ENCODE data around the gene ARL5A. TPM values are rescaled to one million over a fixed set of nuclear protein-coding genes. Genes with fewer than 3 reads are reported as not detected.

Gene ARL5A
- total and polyA plus RNA-seq, 9 of the 15 experiments (the other 6 are each of a cell fraction or from before 2014, with no cell fraction given) = 16.3 to 117 (median 88.4) TPM

DNA sequence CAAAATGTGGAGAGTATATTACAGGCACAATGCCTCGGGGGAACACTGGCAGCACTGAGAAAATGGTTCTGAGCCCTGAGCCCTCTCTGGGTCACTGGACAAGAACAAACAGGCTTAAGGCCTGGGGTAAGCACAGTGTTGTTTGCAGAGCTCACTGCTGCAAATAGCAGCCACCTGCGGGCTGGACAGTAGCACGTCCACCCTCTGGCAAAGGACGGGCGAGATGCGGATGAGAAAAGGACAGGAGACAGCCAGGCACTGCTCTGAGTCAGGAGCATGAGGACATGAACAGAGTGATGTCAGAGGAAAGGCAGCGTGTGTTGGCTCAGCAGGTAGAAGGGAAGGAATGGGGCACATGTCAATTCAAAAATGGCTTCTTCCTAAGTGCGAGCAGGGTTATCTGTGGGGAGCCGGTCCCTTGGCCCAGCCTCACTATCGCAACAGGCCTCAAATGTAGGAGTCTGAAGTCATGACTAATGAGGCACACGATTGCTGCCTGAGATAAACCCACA is 68.0 kb downstream of the ARL5A start (continued):
- TF ChIP-seq ZNF592 (IDR thresholded peaks at IDR 0.05) (peak; percentile 99), KDM5B (IDR thresholded peaks at IDR 0.05; ENCODE audit: insufficient replicate concordance, low read depth, low read length) (no peak), ILF3 (IDR thresholded peaks at IDR 0.05; ENCODE audit: borderline replicate concordance) (no peak), ZKSCAN8 (CRISPR knock-in tag; IDR thresholded peaks at IDR 0.05) (0 out of 2 replicates have a peak, but pooled peaks have one; percentile 55), ZNF431 (CRISPR knock-in tag; IDR thresholded peaks at IDR 0.05) (no peak), ZNF217 (CRISPR knock-in tag; IDR thresholded peaks at IDR 0.05) (no peak), ZNF24 (IDR thresholded peaks at IDR 0.05) (no peak; the same call in 1 of the 2 replicates), TBP (optimal IDR thresholded peaks at IDR 0.05; ENCODE audit: low read depth, low read length) (no peak), ZNF655 (CRISPR knock-in tag; IDR thresholded peaks at IDR 0.05) (no peak), ZSCAN32 (CRISPR knock-in tag; IDR thresholded peaks at IDR 0.05) (no peak), HDAC3 (IDR thresholded peaks at IDR 0.05; ENCODE audit: borderline replicate concordance, partially characterized antibody) (no peak), ZFX (CRISPR knock-in tag; IDR thresholded peaks at IDR 0.05) (peak; percentile 84), NELFE (IDR thresholded peaks at IDR 0.05; ENCODE audit: insufficient read depth, insufficient read length) (no peak), ZNF639 (CRISPR knock-in tag; conservative IDR thresholded peaks at IDR 0.05 in 1 of 2, IDR thresholded peaks at IDR 0.05 in 1 of 2) (peak in 1 of 2 experiments; percentile 71; a peak in 2 of 4 replicates), SMC3 (conservative IDR thresholded peaks at IDR 0.05; ENCODE audit: insufficient read depth, low read depth, low read length) (no peak), ZNF830 (CRISPR knock-in tag; IDR thresholded peaks at IDR 0.05) (no peak), CREM (IDR thresholded peaks at IDR 0.05; ENCODE audit: low read depth) (peak; percentile 79), MCM3 (IDR thresholded peaks at IDR 0.05) (no peak), SAFB2 (IDR thresholded peaks at IDR 0.05; ENCODE audit: borderline replicate concordance, low read depth, low read length, severe bottlenecking) (no peak)
- TF ChIP-seq, protein P1, sequence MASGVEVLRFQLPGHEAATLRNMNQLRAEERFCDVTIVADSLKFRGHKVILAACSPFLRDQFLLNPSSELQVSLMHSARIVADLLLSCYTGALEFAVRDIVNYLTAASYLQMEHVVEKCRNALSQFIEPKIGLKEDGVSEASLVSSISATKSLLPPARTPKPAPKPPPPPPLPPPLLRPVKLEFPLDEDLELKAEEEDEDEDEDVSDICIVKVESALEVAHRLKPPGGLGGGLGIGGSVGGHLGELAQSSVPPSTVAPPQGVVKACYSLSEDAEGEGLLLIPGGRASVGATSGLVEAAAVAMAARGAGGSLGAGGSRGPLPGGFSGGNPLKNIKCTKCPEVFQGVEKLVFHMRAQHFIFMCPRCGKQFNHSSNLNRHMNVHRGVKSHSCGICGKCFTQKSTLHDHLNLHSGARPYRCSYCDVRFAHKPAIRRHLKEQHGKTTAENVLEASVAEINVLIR (CRISPR knock-in tag; IDR thresholded peaks at IDR 0.05) = peak; percentile 41; the same call in 1 of the 2 replicates

Measured in K562 (cell line).